Measurements from ENCODE around the gene PAOX. TPM values are rescaled to one million over a fixed set of nuclear protein-coding genes. Genes with fewer than 3 reads are reported as not detected.

The PAOX gene
- total and polyA plus RNA-seq, 2 of the 4 experiments (the other 2 are of a cell fraction), result 3.8 to 4.5 TPM

DNA sequence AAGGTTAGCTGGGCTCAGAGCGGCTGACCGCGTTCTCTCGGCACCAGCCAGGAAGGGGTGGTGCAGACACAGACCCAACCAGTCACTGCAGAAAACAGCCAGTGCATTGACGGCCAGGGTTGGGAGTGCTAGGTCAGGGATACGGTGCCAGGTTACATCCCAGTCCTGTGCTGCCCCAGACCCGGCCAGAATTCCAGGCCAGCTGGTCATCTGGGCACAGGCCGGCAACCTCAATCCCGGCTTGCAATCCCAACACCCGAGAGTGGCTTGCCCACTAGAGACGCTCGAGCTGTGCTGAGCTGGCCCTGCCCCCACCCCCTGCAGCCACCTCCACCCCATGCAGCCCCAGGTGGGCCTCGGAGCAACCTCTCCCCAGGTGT is 28.1 kb upstream of the PAOX start:
- H3K9me3 ChIP-seq (ENCODE audit: control insufficient read depth, insufficient read depth, low read length), result no peaks in the 10 kb centered on the region
- H3K27me3 ChIP-seq (ENCODE audit: control insufficient read depth, insufficient read depth, low read length), result peaks cover 3% of the 10 kb centered on the region; the same call in 1 of the 2 replicates
- no peak overlapping the region for H4K8ac ChIP-seq (ENCODE audit: low read depth in 2 of 2, low read length in 2 of 2)
- no peak overlapping the region for H3K4me2 ChIP-seq (ENCODE audit: low read depth, low read length)
- TF ChIP-seq RAD21 (IDR thresholded peaks at IDR 0.05; ENCODE audit: low read length) (no peak), RFX5 (IDR thresholded peaks at IDR 0.05; ENCODE audit: low read depth, low read length) (no peak), NFE2L2 (IDR thresholded peaks at IDR 0.05; ENCODE audit: low read depth, low read length) (no peak), POLR2A (IDR thresholded peaks at IDR 0.05; ENCODE audit: low read depth, low read length) (no peak), MXI1 (IDR thresholded peaks at IDR 0.05; ENCODE audit: borderline replicate concordance, low read depth, low read length) (no peak), RCOR1 (IDR thresholded peaks at IDR 0.05; ENCODE audit: insufficient replicate concordance, low read length) (no peak), CHD1 (IDR thresholded peaks at IDR 0.05; ENCODE audit: low read depth, low read length) (no peak), CEBPB (IDR thresholded peaks at IDR 0.05; ENCODE audit: low read depth, low read length) (no peak), MAZ (IDR thresholded peaks at IDR 0.05; ENCODE audit: borderline replicate concordance, low read depth, low read length) (no peak)
- TF ChIP-seq, protein P1, sequence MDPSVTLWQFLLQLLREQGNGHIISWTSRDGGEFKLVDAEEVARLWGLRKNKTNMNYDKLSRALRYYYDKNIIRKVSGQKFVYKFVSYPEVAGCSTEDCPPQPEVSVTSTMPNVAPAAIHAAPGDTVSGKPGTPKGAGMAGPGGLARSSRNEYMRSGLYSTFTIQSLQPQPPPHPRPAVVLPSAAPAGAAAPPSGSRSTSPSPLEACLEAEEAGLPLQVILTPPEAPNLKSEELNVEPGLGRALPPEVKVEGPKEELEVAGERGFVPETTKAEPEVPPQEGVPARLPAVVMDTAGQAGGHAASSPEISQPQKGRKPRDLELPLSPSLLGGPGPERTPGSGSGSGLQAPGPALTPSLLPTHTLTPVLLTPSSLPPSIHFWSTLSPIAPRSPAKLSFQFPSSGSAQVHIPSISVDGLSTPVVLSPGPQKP (IDR thresholded peaks at IDR 0.05; ENCODE audit: borderline replicate concordance, low read depth, low read length), result no peak
- TF ChIP-seq, protein P2, sequence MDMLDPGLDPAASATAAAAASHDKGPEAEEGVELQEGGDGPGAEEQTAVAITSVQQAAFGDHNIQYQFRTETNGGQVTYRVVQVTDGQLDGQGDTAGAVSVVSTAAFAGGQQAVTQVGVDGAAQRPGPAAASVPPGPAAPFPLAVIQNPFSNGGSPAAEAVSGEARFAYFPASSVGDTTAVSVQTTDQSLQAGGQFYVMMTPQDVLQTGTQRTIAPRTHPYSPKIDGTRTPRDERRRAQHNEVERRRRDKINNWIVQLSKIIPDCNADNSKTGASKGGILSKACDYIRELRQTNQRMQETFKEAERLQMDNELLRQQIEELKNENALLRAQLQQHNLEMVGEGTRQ (IDR thresholded peaks at IDR 0.05; ENCODE audit: low read depth, low read length), result no peak
- TF ChIP-seq, protein P3, sequence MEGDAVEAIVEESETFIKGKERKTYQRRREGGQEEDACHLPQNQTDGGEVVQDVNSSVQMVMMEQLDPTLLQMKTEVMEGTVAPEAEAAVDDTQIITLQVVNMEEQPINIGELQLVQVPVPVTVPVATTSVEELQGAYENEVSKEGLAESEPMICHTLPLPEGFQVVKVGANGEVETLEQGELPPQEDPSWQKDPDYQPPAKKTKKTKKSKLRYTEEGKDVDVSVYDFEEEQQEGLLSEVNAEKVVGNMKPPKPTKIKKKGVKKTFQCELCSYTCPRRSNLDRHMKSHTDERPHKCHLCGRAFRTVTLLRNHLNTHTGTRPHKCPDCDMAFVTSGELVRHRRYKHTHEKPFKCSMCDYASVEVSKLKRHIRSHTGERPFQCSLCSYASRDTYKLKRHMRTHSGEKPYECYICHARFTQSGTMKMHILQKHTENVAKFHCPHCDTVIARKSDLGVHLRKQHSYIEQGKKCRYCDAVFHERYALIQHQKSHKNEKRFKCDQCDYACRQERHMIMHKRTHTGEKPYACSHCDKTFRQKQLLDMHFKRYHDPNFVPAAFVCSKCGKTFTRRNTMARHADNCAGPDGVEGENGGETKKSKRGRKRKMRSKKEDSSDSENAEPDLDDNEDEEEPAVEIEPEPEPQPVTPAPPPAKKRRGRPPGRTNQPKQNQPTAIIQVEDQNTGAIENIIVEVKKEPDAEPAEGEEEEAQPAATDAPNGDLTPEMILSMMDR (conservative IDR thresholded peaks at IDR 0.05; ENCODE audit: low read depth, low read length), result no peak
- H3K9me1 ChIP-seq (ENCODE audit: insufficient read depth, low read length), result 0 out of 2 replicates have a peak, but pooled peaks cover 5% of the 10 kb centered on the region
- no peaks in the 10 kb centered on the region for H3K79me1 ChIP-seq (ENCODE audit: low read depth in 1 of 2, low read length in 2 of 2)
- H4K20me1 ChIP-seq (ENCODE audit: insufficient read depth, low read length), result peaks cover 3% of the 10 kb centered on the region
- H2AK9ac ChIP-seq (replicated peaks; ENCODE audit: low read depth, low read length, poor library complexity), result no peak overlapping the region
- dilution Hi-C loops (cut with HindIII; ENCODE audit: low sequenced_read_pairs, unreplicated experiment), result no loop called here
- H3K27ac ChIP-seq (ENCODE audit: insufficient read depth, low read length), result no peak overlapping the region
- BruUV-seq (replicated peaks), result no TSS peak
- H3K23ac ChIP-seq (ENCODE audit: low read depth, low read length), result no peak overlapping the region
- H4K5ac ChIP-seq (ENCODE audit: low read depth, low read length), result no peak overlapping the region
- ChIA-PET POLR2A (ENCODE audit: unreplicated experiment) (no interaction called here), CTCF (no interaction called here)
- no peak overlapping the region for H2AK5ac ChIP-seq (ENCODE audit: low read depth, low read length)
- H3K4me1 ChIP-seq (ENCODE audit: control insufficient read depth, insufficient read depth, low read length), result no peaks in the 10 kb centered on the region
- no peak for DNase-seq
- no peak overlapping the region for H3K56ac ChIP-seq (ENCODE audit: extremely low read depth, insufficient read depth, low read length)
- H3K4ac ChIP-seq (ENCODE audit: low read depth, low read length), result no peak overlapping the region
- H2BK120ac ChIP-seq (ENCODE audit: low read depth, low read length), result no peak overlapping the region
- no peak overlapping the region for H3K18ac ChIP-seq (ENCODE audit: low read depth, low read length)
- no peak overlapping the region for H3K9ac ChIP-seq (ENCODE audit: low read depth, low read length)
- no peak overlapping the region for H2BK20ac ChIP-seq (ENCODE audit: low read depth, low read length)
- no peak overlapping the region for H3K14ac ChIP-seq (replicated peaks; ENCODE audit: low read depth, low read length)
- no peak overlapping the region for H4K91ac ChIP-seq (ENCODE audit: insufficient read depth, low read depth, low read length)
- H3K36me3 ChIP-seq (ENCODE audit: control insufficient read depth, insufficient read depth, low read length), result peaks cover 2% of the 10 kb centered on the region; the same call in 1 of the 2 replicates
- no peak overlapping the region for H3K4me3 ChIP-seq (ENCODE audit: insufficient read depth, low read depth, low read length)
- in situ Hi-C loops (cut with MboI; ENCODE audit: low sequenced_read_pairs), result no loop called here
- 48% methylated on average over 10 of the region's 13 CpGs; no CpG with 5 or more reads in 1 of the 2 experiments for WGBS, 2 experiments (ENCODE audit: extremely low coverage in 2 of 2, insufficient read length in 1 of 2)
- no peak overlapping the region for H2BK15ac ChIP-seq (ENCODE audit: low read depth, low read length)
- H2BK5ac ChIP-seq (ENCODE audit: low read depth, low read length, poor library complexity, severe bottlenecking), result no peak overlapping the region
- intact Hi-C loops (cut with micrococcal nuclease), result no loop called here
- ATAC-seq (ENCODE audit: low read depth), result peak; percentile 8
- peak overlapping the region; percentile 58 for H2AFZ ChIP-seq (replicated peaks; ENCODE audit: low read length, poor library complexity)
